Suppressor macrophage treated with lipopolysaccharide for 1 hour (primary cell): ENCODE measurements around the gene GVQW3.

ENCODE experiments used
- DNase-seq, 3 donors: peaks; one replicate each; pipeline ENCODE4 v3.0.0-alpha.2; 2020 to 2022

Gene GVQW3

DNA sequence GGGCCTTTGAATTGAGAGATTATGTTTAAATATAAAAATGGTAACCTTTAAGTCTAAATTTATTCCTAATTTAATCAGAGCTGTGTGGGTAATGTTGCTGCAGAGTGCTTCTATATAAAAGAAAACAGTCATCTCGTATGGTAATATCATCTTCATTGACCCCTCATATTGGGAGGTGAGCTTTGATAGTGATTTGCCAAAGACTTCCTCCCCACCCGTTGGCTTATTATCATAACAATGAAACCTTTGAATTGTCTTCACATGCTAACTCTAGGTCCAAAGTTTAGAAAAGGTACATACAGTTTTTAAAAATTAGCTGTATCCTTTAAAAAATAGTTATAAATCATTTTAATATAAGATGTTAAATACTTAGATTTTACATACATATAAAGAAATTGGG is 67.4 kb downstream of the GVQW3 start:
- DNase-seq, result no peak

DNA sequence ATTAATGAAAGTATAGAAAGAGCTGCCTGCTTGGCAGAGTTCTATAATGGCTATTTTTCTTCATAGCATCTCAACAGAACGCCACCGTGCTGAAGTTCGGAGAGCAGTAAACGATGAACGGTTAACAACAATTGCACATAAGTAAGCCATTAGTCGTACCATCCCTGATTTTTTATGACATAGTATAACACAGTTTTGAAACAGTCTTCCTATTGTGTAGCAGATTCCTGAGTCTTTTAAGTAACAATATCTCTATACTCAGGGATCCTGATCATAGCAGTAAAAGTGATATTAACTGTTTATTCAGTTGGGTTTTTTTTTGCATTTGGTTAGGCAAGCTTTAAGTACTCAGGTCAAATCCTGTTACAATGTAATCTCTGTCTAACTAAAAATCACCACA is 72.1 kb downstream of the GVQW3 start:
- no peak for DNase-seq

DNA sequence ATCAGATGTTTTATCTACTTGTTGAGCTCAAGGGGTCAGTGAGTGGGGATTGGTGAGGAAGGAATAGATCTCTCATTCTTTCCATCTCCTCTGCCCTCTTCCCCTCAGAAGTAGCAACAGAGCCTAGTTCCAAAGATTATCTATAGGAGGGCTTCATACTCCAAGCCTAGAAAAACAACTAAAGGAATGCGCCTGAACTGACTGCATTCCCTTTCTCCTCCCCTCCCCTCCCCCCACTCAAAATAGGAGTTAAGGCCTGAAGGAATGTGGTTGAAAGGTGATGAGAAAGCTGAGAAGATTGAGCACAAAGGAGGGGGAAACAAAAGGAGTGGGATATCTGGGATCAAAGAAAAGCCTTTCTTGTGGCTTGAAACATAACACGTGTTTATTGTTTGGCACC is 74.2 kb downstream of the GVQW3 start:
- no peak for DNase-seq

DNA sequence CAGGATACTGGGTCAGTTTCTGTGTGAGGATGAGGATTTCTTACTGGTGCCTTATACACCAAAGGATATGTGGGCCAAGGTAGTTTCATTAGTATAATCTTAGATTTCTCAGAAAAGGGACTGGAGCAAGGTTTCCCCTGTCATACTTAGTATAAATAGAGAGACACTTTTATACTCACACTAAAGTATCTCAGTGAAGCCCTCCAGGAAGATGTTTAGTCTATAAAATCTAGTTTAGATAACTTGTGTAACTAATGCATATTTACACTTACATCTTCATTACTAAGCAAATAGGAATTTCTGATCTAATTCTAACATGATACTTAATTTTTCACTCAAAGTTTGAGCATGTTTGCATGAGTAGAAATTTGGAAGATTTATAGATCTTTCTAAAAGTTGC is 74.8 kb downstream of the GVQW3 start:
- no peak for DNase-seq

DNA sequence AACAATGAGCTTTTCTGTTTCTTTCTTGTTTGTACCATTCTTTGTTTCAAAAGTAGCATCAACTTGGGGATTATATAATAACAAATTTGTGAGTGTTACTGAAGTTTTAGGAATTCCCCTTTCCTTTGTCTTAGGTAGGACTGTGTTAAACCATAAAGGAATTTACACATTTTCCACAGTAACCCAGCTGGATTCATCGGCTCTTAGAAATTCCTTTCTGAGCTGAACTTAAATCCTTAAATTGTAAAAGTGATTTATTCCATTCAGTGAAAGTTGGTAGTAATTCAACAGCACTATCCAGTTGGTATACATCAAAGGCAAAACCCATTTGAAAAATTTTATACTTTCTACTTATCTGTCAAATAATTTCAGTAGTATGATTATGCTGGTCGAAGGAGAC is 75.4 kb downstream of the GVQW3 start:
- DNase-seq, result no peak
